SU-DHL-6 (cell line): ENCODE measurements around the gene TGFBRAP1.

Experiments
- CTCF ChIP-seq: fragments of 200-600 bp; sonication (generic); IDR thresholded peaks from one replicate; pipeline ENCODE4 v1.5.1; 2017; ENCODE audit warnings: antibody characterized with exemption, mild to moderate bottlenecking, low read length, moderate library complexity; ENCODE audit not compliant: insufficient read depth, poor library complexity, severe bottlenecking
- EZH2phosphoT487 ChIP-seq: fragments of 200-600 bp; sonication (generic), shearing (Covaris generic); conservative IDR thresholded peaks from 2 replicates; pipeline ENCODE4 v1.6.1; 2018; ENCODE audit warnings: mild to moderate bottlenecking, antibody characterized with exemption, low read length, moderate library complexity, mixed read lengths

GRCh38 chr2:105329561-105330495 lies at the start of gene TGFBRAP1:
- TF ChIP-seq CTCF: no peak
- no peak for TF ChIP-seq EZH2phosphoT487
